Cerebellar cortex (tissue), 1 donor: ENCODE measurements around the gene FHIT.
A peak's percentile ranks its signal among the peaks of the same experiment; 100 is the strongest.

Experiments used
- DNase-seq: peaks from one replicate; pipeline ENCODE4 v3.0.0-alpha.2; 2015; ENCODE audit warnings: low spot score

FHIT gene

GRCh38 chr3:60282866-60283265, 968.4 kb downstream of the FHIT start:
- peak; percentile 77 for DNase-seq

DNA sequence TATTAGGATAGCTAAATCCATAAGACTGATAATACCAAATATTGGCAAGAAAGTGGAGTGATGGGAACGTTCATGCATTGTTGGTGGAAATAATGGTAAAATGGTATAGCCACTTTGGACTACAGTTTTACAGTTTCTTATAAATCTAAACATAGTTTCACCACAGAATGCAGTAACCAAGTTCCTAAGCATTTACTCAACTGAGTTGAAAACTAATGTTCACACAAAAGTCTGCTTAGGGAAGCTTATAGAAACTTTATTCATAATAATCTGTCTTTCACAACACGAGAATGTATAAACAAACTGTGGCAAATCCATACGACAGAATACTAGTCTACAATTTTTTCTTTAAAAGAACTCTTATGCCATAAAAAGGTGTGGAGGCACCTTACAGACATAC, 969.3 kb downstream of the FHIT start:
- DNase-seq, result no peak

GRCh38 chr3:60277361-60277800, 973.9 kb downstream of the FHIT start:
- DNase-seq, result no peak

GRCh38 chr3:60276615-60277014, 974.6 kb downstream of the FHIT start:
- DNase-seq, result no peak

GRCh38 chr3:60274646-60275045, 976.6 kb downstream of the FHIT start:
- no peak for DNase-seq

DNA sequence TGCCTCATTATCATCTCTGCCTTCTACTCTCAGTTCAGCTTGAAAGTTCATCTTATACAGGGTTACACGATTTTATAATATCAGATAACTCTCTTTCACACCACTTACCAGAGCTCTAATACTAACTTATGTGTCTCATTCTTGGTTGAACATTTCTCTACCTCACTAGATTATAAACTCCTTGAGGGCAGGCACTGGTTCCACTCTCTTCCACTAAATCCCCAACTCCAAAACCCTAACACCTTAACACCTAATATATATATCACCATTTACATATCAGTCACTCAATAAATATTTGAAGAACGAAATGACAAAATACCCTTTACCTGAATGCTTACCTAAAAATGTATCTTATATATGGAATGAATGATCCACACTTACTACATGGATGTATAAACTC, 977.2 kb downstream of the FHIT start:
- DNase-seq, result no peak

DNA sequence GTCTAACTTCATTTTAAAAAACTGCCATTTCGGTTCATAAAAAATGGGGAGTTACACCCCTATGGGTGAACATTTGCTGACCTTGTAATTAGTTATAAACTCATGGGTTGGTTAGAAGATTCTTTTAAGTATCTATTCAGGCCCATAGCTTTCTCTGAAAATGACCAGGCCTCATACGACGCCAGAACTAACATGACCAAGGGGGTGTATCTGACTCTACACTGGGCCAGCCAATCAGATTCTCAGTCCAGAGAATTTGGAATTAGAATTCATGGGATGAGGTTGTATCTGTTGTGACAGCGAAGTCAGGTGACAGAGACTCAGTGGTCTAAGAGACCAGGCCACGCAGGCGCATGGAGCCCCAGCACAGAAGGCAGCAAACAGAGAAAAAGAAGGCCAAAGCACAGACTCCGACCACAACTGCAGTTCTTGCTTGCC, 981.4 kb downstream of the FHIT start:
- no peak for DNase-seq

DNA sequence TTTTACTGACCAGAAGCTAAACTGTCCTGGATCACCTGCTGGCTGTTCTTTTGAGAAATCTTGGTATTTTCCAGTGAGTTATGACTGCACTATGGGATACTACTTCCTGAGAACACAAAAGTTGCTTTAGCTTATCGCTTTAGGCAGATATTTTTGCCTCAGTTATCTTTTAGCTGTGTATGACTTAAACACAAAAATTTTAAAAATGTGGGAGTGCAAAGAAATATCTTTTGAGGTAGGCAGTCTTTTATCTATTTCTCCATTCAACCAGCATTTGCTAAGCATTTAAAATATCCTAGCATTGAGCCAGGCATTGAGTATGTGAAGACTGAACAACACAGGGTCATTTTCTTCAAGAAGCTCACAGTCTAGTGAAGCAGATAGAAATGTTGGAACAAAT, 981.9 kb downstream of the FHIT start:
- no peak for DNase-seq

- DNase-seq, result no peak
Observed at GRCh38 chr3:60268123-60268522, 983.1 kb downstream of the FHIT start.

DNA sequence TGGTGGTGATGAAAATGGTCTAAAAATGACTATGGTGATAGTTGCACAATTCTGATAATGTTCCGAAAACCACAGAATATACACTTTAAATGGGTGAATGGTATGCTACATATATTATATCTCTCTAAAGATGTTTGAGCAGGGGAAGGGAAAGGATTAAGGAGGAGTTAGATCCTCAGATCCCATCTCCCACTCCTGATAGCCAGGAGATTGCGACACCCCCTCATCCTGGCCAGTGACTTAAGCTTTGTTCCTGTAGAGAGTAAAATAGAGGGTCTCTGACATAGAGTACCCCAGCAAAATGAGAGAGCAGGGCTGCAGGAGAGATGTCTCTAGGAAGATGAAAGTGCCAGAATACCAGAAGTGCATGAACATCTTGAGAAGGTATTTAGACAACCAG, 984.8 kb downstream of the FHIT start:
- DNase-seq, result no peak

- DNase-seq, result no peak
Observed at GRCh38 chr3:60263191-60263590, 988.1 kb downstream of the FHIT start.

GRCh38 chr3:60262546-60262945, 988.7 kb downstream of the FHIT start:
- DNase-seq, result no peak

DNA sequence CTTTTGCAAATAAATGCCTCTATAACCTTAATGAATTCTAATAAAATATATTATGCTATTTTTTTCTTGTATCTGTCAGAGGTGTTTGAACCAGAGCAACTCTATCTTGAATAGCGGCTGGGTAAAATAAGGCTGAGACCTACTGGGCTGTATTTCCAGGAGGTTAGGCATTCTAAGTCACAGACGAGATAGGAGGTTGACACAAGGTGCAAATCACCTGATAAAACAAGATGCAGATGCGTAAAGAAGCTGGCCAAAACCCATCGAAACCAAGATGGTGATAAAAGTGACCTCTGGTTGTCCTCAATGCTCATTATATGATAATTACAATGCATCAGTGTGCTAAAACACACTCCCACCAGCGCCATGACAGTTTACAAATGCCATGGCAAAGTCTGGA, 990.7 kb downstream of the FHIT start:
- no peak for DNase-seq

DNA sequence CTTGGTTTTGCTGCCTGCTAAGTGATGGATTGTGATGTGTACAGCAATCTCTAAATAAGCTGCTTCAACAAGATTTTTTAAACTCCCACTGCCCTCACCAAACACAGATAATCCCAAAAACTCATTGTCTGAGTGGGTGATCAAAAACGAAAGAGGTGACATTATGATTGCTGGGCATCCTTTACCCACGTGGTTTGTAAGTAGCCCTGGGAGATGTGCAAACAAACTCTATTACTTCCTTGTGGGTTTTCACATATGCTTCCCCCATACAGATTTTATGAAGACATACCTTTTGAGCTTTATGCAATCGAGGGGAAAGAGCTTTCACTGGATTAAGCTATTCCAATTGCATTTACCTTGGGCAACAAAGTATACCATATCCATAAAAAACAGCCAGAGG, 1000.4 kb downstream of the FHIT start:
- no peak for DNase-seq

DNA sequence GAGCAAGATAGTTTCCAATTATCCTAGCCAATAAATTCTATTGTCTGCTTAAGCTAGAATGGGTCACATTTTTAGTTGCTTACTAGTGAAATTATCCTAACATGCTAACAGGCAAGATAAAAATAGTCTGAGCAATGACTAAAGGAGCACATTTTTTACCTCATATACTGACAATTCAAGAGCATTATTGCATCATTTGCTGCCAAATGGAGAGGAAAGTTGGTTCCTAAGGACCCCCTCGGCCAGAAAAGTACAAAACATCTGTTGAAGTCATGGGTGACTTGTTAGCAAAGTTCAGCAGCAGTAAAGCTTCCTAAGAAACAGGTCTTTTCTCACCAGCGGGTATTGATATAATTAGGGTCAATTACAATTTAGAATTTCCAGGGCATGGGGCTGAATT, 1001.0 kb downstream of the FHIT start:
- no peak for DNase-seq

- peak; percentile 70 for DNase-seq
Observed at GRCh38 chr3:60246361-60246760, 1004.9 kb downstream of the FHIT start.

- no peak for DNase-seq
Observed at GRCh38 chr3:60243456-60243855, 1007.8 kb downstream of the FHIT start.

- no peak for DNase-seq
Observed at GRCh38 chr3:60240492-60240891, 1010.8 kb downstream of the FHIT start.

DNA sequence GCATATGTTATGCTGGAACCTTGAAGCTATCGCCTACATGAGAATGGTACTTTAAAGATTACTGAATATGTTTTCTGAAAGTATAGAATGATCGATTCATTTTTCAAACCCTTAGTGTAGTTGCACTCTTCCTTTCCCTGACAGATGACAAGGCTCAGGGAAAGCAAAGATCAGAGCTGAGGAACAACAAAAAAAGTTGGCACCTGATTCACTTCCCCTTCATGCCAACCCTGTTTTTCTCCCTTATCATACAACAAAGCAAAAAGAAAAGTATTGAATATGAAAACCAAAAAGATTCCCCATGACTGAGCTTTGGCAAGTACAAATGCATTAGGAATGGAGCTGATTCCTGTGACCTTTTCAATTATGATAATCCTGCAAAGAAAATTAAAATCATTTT, 1012.7 kb downstream of the FHIT start:
- no peak for DNase-seq

- no peak for DNase-seq
Observed at GRCh38 chr3:60229502-60229901, 1021.8 kb downstream of the FHIT start.

DNA sequence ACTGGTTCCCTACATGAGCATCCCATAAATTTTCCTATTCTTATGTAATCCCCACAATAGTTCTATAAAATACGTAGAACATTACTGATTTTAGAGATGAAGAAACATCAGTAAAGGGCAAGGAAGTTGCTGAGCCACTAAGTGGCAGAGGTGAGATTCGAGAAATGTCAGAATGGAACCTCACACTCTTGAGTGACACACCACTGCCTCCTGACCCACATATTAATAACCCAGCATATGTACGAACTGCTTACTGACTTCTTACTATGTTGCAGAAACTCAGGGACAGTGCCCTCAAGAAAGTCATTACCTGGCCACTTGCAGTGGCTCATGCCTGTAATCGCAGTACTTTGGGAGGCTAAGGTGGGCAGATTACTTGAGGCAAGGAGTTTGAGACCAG, 1022.4 kb downstream of the FHIT start:
- DNase-seq, result no peak

GRCh38 chr3:60226912-60227311, 1024.3 kb downstream of the FHIT start:
- DNase-seq, result no peak

DNA sequence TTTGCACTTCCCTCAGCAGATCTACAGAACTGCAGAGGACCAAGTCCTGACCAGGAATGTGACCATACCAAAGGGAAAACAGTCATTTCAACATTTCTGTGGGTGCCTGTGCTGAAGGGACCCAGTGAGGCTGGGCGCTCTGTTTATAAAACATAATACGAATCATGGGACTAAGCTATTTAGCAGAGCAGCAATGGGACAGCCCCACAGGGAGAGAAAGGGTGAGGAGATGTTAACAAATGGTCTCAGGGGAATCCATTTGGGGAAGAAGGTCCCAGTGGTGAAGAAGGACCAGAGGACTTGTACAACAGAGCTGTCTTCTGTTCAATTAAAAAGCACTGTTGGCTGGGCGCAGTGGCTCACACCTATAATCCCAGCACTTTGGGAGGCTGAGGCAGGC, 1025.4 kb downstream of the FHIT start:
- no peak for DNase-seq

DNA sequence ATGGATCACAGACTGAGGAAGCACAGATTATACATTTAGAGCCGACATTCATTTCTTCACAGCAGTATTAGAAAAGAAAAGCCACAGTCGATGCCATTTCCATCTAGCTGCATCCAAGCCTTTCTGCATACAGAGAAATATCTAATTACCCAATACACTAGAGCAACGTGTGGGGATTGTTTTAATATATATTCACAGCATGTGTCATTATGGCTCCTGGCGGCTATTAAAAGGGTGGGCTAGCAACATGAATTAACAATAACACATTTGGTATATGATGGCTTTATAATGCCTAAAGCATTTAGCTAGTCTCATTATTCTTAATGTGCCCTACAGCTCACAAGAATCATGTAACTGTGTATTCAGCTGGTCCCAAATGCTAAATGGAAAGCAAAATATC, 1030.5 kb downstream of the FHIT start:
- no peak for DNase-seq

DNA sequence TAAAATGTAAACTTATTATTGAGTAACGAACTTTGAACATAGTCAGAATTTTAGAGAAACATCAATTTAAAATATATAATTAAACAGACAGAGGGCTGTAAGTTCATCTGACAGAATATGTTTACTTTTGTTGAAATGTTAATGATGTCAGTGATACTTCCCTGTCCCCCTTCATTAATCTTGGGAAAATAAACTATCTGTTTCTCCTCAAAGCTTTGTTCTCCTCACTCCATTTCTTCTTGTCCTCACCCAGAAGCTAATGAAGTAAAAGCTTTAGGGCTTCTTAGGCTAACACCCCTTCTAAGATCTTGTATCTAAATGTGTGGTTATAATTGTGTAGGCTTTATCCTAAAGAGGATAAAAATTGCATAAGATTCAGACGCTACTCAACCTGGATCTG, 1031.8 kb downstream of the FHIT start:
- no peak for DNase-seq
